Mucosa of descending colon (tissue), 3 donors: Measurements from ENCODE around the gene GPX5. TPM values are rescaled to one million over a fixed set of nuclear protein-coding genes. Genes with fewer than 3 reads are reported as not detected.

Experiments
- ATAC-seq: fragments of 200-7000 bp; cut with Tn5 transposase; one replicate; pipeline ENCODE4 v1.9.1; 2020; ENCODE audit warnings: mild to moderate bottlenecking, moderate library complexity
- DNase-seq, 3 donors: peaks; one replicate each; pipeline ENCODE4 v3.0.0-alpha.2; 2020
- H3K36me3 ChIP-seq: fragments of 200-600 bp; one replicate; pipeline ENCODE4 v1.8.0; 2021; ENCODE audit warnings: low read depth, mild to moderate bottlenecking
- H3K4me1 ChIP-seq: fragments of 200-600 bp; one replicate; pipeline ENCODE4 v1.8.0; 2021; ENCODE audit warnings: low read depth, mild to moderate bottlenecking
- H3K4me3 ChIP-seq: fragments of 200-600 bp; one replicate; pipeline ENCODE4 v1.8.0; 2021; ENCODE audit warnings: mild to moderate bottlenecking
- H3K9me3 ChIP-seq: fragments of 200-600 bp; one replicate; pipeline ENCODE4 v1.8.0; 2021; ENCODE audit warnings: mild to moderate bottlenecking
- intact Hi-C, 2 donors: fragments of 100-400 bp; cut with DNase I in 1 of 2; cut with micrococcal nuclease in 1 of 2; formaldehyde crosslinking; loops; one replicate each; pipeline versions ENCODE4 v1.11.0 to v1.11.1; 2022; cut with DNase I, micrococcal nuclease
- total RNA-seq, 3 donors: library from RNA; stranded (reverse); fragmentation: NEBNext Ultra II Directional in 2 of 3; extraction: Animal tissue kit (Norgen Biotek cat#: 25700) in 2 of 3; gene quantifications; one replicate each; pipeline versions ENCODE4 v1.2.1 to v1.2.4, GENCODE V29; 2021 to 2023
- TF ChIP-seq, protein P1 (sequence below): fragments of 200-600 bp; IDR thresholded peaks from one replicate; pipeline ENCODE4 v1.8.0; 2022; ENCODE audit warnings: antibody characterized with exemption, mild to moderate bottlenecking
- donor health status: DM: no; HTN: no; CAD: no; lungs with moderate emphysema.
- donor health status: DM: no; HTN: no; CAD: no.
- donor health status: DM: no; HTN: yes; CAD: no.

GPX5 gene
- total RNA-seq, 3 donors from 2014 or later: not detected

DNA sequence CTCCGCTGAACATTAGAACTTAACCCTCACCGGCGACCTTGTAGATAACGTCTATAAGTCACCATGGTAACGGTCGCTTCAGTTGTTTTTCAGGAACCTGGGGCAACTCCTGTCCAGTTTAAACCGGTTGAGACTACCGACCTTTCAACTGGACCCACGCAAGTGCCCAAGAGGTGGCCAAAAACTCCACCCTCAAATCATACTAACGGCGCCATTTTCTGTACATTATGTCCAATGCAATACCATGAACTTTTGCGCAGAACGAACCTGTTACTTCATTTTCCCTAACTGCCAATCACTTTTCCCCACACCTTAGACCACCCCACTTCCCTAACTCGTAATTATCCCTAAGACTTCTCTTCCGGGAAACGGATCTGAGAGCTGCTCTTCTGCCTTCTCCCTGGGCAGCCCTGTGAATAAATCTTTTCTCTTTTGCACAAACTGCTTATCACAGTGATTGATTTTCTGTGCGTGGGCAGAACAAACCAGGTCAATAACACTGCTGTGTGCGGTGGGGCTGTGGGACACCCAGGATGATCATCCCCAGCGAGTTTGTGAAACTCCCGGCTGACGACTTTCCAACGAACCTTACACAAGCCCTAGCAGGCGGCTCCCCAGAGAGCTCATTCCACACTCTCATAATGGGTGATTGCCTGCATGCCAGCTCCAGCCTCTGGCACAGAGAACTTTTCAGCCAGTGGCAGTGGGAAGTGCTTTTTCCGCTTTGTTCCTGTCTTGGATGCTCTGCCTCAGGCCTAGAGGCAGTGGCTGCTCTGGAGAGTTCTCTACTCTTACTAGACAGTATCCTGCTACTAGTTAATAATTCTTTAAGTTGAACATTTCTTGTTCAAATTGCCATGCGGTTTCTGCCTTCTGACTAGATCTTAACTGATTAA is 28.6 kb downstream of the GPX5 start:
- H3K4me1 ChIP-seq: no peaks in the 10 kb centered on the region
- TF ChIP-seq, protein P1, sequence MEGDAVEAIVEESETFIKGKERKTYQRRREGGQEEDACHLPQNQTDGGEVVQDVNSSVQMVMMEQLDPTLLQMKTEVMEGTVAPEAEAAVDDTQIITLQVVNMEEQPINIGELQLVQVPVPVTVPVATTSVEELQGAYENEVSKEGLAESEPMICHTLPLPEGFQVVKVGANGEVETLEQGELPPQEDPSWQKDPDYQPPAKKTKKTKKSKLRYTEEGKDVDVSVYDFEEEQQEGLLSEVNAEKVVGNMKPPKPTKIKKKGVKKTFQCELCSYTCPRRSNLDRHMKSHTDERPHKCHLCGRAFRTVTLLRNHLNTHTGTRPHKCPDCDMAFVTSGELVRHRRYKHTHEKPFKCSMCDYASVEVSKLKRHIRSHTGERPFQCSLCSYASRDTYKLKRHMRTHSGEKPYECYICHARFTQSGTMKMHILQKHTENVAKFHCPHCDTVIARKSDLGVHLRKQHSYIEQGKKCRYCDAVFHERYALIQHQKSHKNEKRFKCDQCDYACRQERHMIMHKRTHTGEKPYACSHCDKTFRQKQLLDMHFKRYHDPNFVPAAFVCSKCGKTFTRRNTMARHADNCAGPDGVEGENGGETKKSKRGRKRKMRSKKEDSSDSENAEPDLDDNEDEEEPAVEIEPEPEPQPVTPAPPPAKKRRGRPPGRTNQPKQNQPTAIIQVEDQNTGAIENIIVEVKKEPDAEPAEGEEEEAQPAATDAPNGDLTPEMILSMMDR: no peak
- H3K4me3 ChIP-seq: no peak overlapping the region
- intact Hi-C loops: no loop called here
- DNase-seq: no peak
- ATAC-seq: no peak
- no peaks in the 10 kb centered on the region for H3K9me3 ChIP-seq
- H3K36me3 ChIP-seq: no peaks in the 10 kb centered on the region

DNA sequence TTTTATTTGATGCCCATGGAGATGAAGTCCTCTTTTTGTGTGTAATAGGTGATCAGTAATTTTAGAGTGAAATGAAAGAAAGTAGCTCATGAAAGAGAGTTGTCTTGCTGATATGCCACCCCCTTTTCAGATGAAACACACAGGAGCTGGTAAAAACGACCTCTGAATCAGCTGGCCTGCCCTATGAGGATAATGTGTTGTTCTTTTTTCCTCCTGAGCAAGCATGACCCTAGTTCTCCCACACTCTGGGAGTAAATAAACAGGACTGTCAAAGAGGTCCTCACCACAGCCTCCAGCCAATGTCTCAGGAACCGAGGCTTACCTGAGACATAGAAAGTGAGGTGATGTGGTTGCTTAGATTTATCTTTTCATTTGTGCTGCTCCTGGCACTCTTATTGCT is 29.5 kb downstream of the GPX5 start:
- H3K9me3 ChIP-seq: no peaks in the 10 kb centered on the region
- TF ChIP-seq, protein P1: no peak
- no peak overlapping the region for H3K4me3 ChIP-seq
- no peak for DNase-seq
- no peak for ATAC-seq
- H3K4me1 ChIP-seq: no peaks in the 10 kb centered on the region
- no peaks in the 10 kb centered on the region for H3K36me3 ChIP-seq
- intact Hi-C loops: no loop called here

DNA sequence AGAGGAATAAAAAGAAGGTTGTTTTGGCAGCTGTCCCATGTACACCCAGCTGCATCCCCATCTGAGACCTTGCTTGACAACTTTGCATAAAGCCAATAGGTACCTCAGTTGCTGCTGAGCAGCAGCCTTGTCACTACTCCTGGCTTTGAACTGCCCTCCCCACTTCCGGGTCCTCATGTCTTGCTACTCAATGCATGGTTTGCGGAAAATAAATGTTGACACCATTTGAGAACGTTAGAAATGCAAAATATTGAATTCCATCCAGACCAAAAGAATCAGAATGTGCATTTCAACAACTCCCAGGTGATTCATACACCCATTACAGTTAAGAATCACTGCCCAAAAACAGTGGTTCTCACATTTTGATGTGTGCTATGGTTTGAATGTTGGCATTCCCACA is 32.9 kb downstream of the GPX5 start:
- Histone ChIP-seq H3K36me3 (no peaks in the 10 kb centered on the region), H3K4me1 (no peaks in the 10 kb centered on the region), H3K9me3 (no peaks in the 10 kb centered on the region), H3K4me3 (no peak overlapping the region)
- DNase-seq: no peak
- TF ChIP-seq, protein P1: no peak
- no peak for ATAC-seq
- intact Hi-C loops: no loop called here

DNA sequence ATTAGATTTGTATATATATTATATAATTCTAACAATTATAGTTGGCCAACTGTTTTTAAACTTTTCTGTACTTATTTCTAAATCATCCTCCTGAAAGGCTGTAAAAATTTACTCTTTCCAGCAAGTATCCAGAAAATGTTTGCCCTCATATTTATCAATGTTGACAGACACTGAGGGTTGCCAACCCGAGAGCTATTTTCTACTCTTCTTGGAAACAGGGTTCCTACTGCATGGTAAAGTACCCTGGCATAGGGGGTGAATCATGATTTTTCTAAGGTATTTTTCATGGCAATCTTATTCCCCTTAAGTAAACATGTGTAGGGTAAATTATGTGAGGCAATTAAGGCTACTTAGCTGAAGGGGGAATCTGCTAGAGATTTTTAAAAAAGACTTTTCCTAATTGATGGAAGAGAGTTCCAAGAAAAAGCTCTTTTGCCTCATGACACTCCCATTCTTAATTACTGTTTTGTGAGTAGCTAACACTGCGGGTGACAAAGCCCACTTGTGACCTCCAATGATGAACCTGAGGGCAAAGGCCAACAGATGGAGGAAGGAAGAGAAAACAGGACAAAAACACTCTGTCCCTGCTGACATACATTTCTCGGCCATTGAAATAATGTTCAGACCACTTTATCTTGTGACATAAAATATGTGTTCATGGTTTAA is 37.9 kb downstream of the GPX5 start:
- intact Hi-C loops: no loop called here
- no peak for ATAC-seq

DNA sequence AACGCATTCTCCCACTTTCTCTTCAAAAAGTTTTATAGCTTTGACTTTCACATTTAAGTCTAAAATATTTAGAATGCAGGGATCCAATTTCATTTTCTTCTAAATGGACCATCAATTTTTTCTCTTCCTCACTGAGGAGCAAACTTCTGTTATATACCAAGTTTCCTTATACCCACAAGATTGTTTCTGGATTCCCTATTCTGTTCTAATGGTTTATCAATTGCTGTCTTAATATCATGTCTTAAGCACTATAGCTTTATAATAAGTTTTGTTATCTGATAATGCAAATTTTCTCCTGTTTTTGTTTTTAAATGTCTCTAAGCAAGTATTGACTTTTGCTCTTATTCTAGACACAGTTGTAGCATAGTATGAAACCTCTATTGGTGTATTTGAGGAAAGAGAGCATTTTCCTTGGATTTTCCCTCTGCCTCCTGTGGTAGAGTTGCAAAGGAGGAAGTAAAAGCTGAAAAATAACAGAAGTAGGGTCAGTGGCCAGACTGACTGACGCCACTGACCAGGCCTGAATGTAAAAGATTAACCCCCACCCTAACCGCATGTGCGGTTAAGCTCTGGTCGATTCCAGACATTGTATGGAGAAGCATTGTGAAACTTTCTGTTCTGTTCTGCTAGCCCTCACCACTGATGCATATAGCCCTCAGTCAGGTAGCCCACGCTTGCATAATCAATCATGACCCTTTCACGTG is 40.3 kb downstream of the GPX5 start:
- ATAC-seq: no peak
- intact Hi-C loops: no loop called here
- no peak for DNase-seq
- TF ChIP-seq, protein P1: no peak
- Histone ChIP-seq H3K9me3 (no peaks in the 10 kb centered on the region), H3K4me3 (no peak overlapping the region), H3K4me1 (no peaks in the 10 kb centered on the region), H3K36me3 (no peaks in the 10 kb centered on the region)

More for the DNA sequence above, 37.9 kb downstream of the GPX5 start:
- TF ChIP-seq, protein P1: no peak
- Histone ChIP-seq H3K4me1 (no peaks in the 10 kb centered on the region), H3K9me3 (no peaks in the 10 kb centered on the region), H3K36me3 (no peaks in the 10 kb centered on the region), H3K4me3 (no peak overlapping the region)
- DNase-seq: no peak
